H1 (cell line): ENCODE results near the gene MACROD2. TPM values are rescaled to one million over a fixed set of nuclear protein-coding genes. Genes with fewer than 3 reads are reported as not detected.

Experiments used
- CTCF ChIA-PET: fragments of 300-600 bp; sonication (Branson Sonifier 250); formaldehyde crosslinking; loops from one replicate; lab custom pipeline; 2021; ENCODE audit not compliant: partially characterized antibody; lab: Charles Lee
- POLR2A ChIA-PET: fragments of 300-600 bp; sonication (Branson Sonifier 250); formaldehyde crosslinking; loops from one replicate; lab custom pipeline; 2021; ENCODE audit warnings: inconsistent platforms; ENCODE audit not compliant: partially characterized antibody; lab: Charles Lee
- DNase-seq, 2 experiments: peaks; one replicate each; pipeline versions ENCODE4 v3.0.0 to v3.0.0-alpha.2; 2010 to 2022; ENCODE audit warnings: low spot score in 2 of 2, low read depth in 1 of 2, mixed read lengths in 1 of 2
- FAIRE-seq: peaks from 2 replicates; lab custom pipeline; 2011; peaks lifted over from hg19 to GRCh38; lab: Jason Lieb, UNC
- H2AFZ ChIP-seq: 2 replicates; pipeline ENCODE4 v1.8.1; 2012; ENCODE audit warnings: low read length, inconsistent platforms
- H2AK5ac ChIP-seq: 2 replicates; pipeline ENCODE4 v1.6.1; 2013; ENCODE audit warnings: low read depth, low read length
- H2BK120ac ChIP-seq: replicated peaks from 2 replicates; pipeline ENCODE3; 2013; ENCODE audit warnings: low read depth, low read length, inconsistent platforms
- H2BK12ac ChIP-seq: 2 replicates; pipeline ENCODE4 v1.6.1; 2013; ENCODE audit warnings: low read depth, low read length
- H2BK15ac ChIP-seq: 2 replicates; pipeline ENCODE4 v1.6.1; 2013; ENCODE audit warnings: low read length
- H2BK20ac ChIP-seq: 2 replicates; pipeline ENCODE4 v1.6.1; 2013; ENCODE audit warnings: low read length
- H2BK5ac ChIP-seq: 2 replicates; pipeline ENCODE4 v1.6.1; 2013; ENCODE audit warnings: low read depth, low read length
- H3K14ac ChIP-seq: 2 replicates; pipeline ENCODE4 v1.6.1; 2013; ENCODE audit warnings: inconsistent platforms; ENCODE audit not compliant: insufficient read length
- H3K18ac ChIP-seq: 2 replicates; pipeline ENCODE4 v1.6.1; 2013; ENCODE audit warnings: low read length; ENCODE audit errors: extremely low read depth
- H3K23ac ChIP-seq: 2 replicates; pipeline ENCODE4 v1.6.1; 2013; ENCODE audit warnings: inconsistent platforms; ENCODE audit not compliant: insufficient read length
- H3K23me2 ChIP-seq: 2 replicates; pipeline ENCODE4 v1.6.1; 2013; ENCODE audit warnings: low read depth, low read length
- H3K27ac ChIP-seq: 2 replicates; pipeline ENCODE4 v1.6.1; 2011; ENCODE audit warnings: low read depth, low read length, inconsistent platforms
- H3K27me3 ChIP-seq, 4 experiments: replicated peaks in 1 of 4; 1 replicate in 1 of 4; 2 replicates in 3 of 4; pipeline versions ENCODE4 v1.6.1 to v1.8.1; 2011 to 2013; ENCODE audit warnings: low read length in 3 of 4, mild to moderate bottlenecking in 3 of 4, inconsistent platforms in 2 of 4, mixed read lengths in 2 of 4, moderate library complexity in 1 of 4; ENCODE audit not compliant: control insufficient read depth in 3 of 4, insufficient read depth in 3 of 4; ENCODE audit errors: extremely low read depth in 1 of 4
- H3K36me3 ChIP-seq, 4 experiments: 2 replicates each; pipeline versions ENCODE4 v1.6.1 to v1.8.1; 2011 to 2013; ENCODE audit warnings: mild to moderate bottlenecking in 4 of 4, low read length in 3 of 4, moderate library complexity in 2 of 4, control low read depth in 1 of 4, inconsistent platforms in 1 of 4; ENCODE audit not compliant: insufficient read depth in 4 of 4, control insufficient read depth in 2 of 4
- H3K4ac ChIP-seq: replicated peaks from 2 replicates; pipeline ENCODE3; 2013; ENCODE audit warnings: low read length, low read depth, mixed read lengths, inconsistent platforms; ENCODE audit not compliant: insufficient read length
- H3K4me1 ChIP-seq, 4 experiments: replicated peaks in 1 of 4; 1 replicate in 1 of 4; 2 replicates in 3 of 4; pipeline versions ENCODE4 v1.6.1 to v1.8.1; 2011 to 2013; ENCODE audit warnings: low read length in 3 of 4, inconsistent platforms in 2 of 4, mixed read lengths in 1 of 4; ENCODE audit not compliant: insufficient read depth in 4 of 4, control insufficient read depth in 3 of 4
- H3K4me2 ChIP-seq, 2 experiments: 2 replicates each; pipeline versions ENCODE4 v1.6.1 to v1.8.1; 2011 to 2013; ENCODE audit warnings: low read depth in 2 of 2, low read length in 2 of 2, control low read depth in 1 of 2, inconsistent platforms in 1 of 2, mild to moderate bottlenecking in 1 of 2; ENCODE audit not compliant: insufficient read depth in 1 of 2
- H3K4me3 ChIP-seq, 4 experiments: fragments of 200-600, 300-600 bp in 1 of 4; sonication (generic), shearing (Covaris generic), sonication (Bioruptor Twin) in 1 of 4; 2 replicates each; pipeline versions ENCODE4 v1.5.1 to v1.8.1; 2011 to 2016; ENCODE audit warnings: low read length in 4 of 4, low read depth in 3 of 4, control low read depth in 2 of 4, inconsistent platforms in 2 of 4, mild to moderate bottlenecking in 2 of 4, mixed read lengths in 1 of 4, moderate library complexity in 1 of 4; ENCODE audit not compliant: insufficient read depth in 2 of 4; ENCODE audit errors: extremely low read depth in 1 of 4
- H3K56ac ChIP-seq: replicated peaks from 2 replicates; pipeline ENCODE3; 2013; ENCODE audit warnings: low read depth, mild to moderate bottlenecking, mixed read lengths, low read length, inconsistent platforms; ENCODE audit not compliant: insufficient read length
- H3K79me1 ChIP-seq: 2 replicates; pipeline ENCODE4 v1.6.1; 2013; ENCODE audit warnings: low read depth, low read length, control low read depth
- H3K79me2 ChIP-seq, 2 experiments: 2 replicates each; pipeline versions ENCODE4 v1.6.1 to v1.8.1; 2012 to 2013; ENCODE audit warnings: low read length in 2 of 2, mild to moderate bottlenecking in 2 of 2, inconsistent platforms in 1 of 2; ENCODE audit not compliant: insufficient read depth in 2 of 2, control insufficient read depth in 1 of 2
- H3K9ac ChIP-seq, 4 experiments: replicated peaks in 1 of 4; 1 replicate in 1 of 4; 2 replicates in 3 of 4; pipeline versions ENCODE4 v1.6.1 to v1.8.1; 2011 to 2013; ENCODE audit warnings: low read depth in 3 of 4, low read length in 3 of 4, control low read depth in 2 of 4, mild to moderate bottlenecking in 2 of 4, moderate library complexity in 2 of 4, inconsistent platforms in 1 of 4; ENCODE audit errors: extremely low read depth in 1 of 4
- H3K9me3 ChIP-seq, 2 experiments: 2 replicates each; pipeline versions ENCODE4 v1.6.1 to v1.8.1; 2012 to 2013; ENCODE audit warnings: mild to moderate bottlenecking in 2 of 2, moderate library complexity in 2 of 2, control low read depth in 1 of 2, inconsistent platforms in 1 of 2, low read depth in 1 of 2, low read length in 1 of 2, mixed read lengths in 1 of 2; ENCODE audit not compliant: insufficient read depth in 2 of 2
- H4K20me1 ChIP-seq, 2 experiments: replicated peaks in 1 of 2; 2 replicates each; pipeline versions ENCODE3 to v1.8.1; 2011 to 2013; ENCODE audit warnings: inconsistent platforms in 2 of 2, low read length in 2 of 2, mild to moderate bottlenecking in 1 of 2; ENCODE audit not compliant: insufficient read depth in 2 of 2, control insufficient read depth in 1 of 2
- H4K5ac ChIP-seq: 2 replicates; pipeline ENCODE4 v1.6.1; 2013; ENCODE audit warnings: low read length, low read depth, mixed read lengths, inconsistent platforms; ENCODE audit not compliant: insufficient read length
- H4K8ac ChIP-seq: 2 replicates; pipeline ENCODE4 v1.8.0; 2013; ENCODE audit warnings: mild to moderate bottlenecking, moderate library complexity, low read length, inconsistent platforms; ENCODE audit not compliant: insufficient read depth; ENCODE audit errors: extremely low read depth
- H4K91ac ChIP-seq: replicated peaks from 2 replicates; pipeline ENCODE3; 2013; ENCODE audit warnings: low read length, mixed read lengths, inconsistent platforms; ENCODE audit not compliant: insufficient read length
- FOSL1 ChIP-seq: IDR thresholded peaks from 2 replicates; pipeline ENCODE4 v1.6.1; 2011; ENCODE audit warnings: mild to moderate bottlenecking, low read depth, low read length, moderate library complexity; ENCODE audit not compliant: insufficient read depth
- GABPA ChIP-seq: IDR thresholded peaks from 2 replicates; pipeline ENCODE4 v1.6.1; 2011; ENCODE audit warnings: mild to moderate bottlenecking, low read length, moderate library complexity, borderline replicate concordance; ENCODE audit not compliant: insufficient read depth
- JUN ChIP-seq: IDR thresholded peaks from 2 replicates; pipeline ENCODE4 v1.6.1; 2011; ENCODE audit warnings: low read depth, mild to moderate bottlenecking, improper control_type of control experiment, low read length
- POLR2AphosphoS5 ChIP-seq: IDR thresholded peaks from 2 replicates; pipeline ENCODE4 v1.6.1; 2011; ENCODE audit warnings: low read depth, low read length
- POU5F1 ChIP-seq: IDR thresholded peaks from 2 replicates; pipeline ENCODE4 v1.6.1; 2011; ENCODE audit warnings: low read depth, mild to moderate bottlenecking, low read length, moderate library complexity
- SIRT6 ChIP-seq: IDR thresholded peaks from one replicate; pipeline ENCODE4 v1.7.1; 2012; ENCODE audit warnings: low read length, inconsistent platforms
- SRF ChIP-seq: IDR thresholded peaks from 2 replicates; pipeline ENCODE4 v1.6.1; 2011; ENCODE audit warnings: mild to moderate bottlenecking, low read depth, low read length, moderate library complexity
- TAF7 ChIP-seq: optimal IDR thresholded peaks from 2 replicates; pipeline ENCODE3; 2011; ENCODE audit warnings: low read depth, mild to moderate bottlenecking, inconsistent platforms, low read length, moderate library complexity, borderline replicate concordance
- WGBS, 2 experiments: shearing (Covaris generic) in 1 of 2; methylation state at CpG; one replicate each; pipeline versions ENCODE4 v1.1.6 to v1.1.7; 2013 to 2015; ENCODE audit warnings: low lambda C conversion rate in 2 of 2, mixed read lengths in 2 of 2, inconsistent platforms in 1 of 2, low coverage in 1 of 2, missing lambda C conversion rate in 1 of 2; ENCODE audit not compliant: insufficient replicate concordance in 2 of 2, insufficient coverage in 1 of 2, insufficient read length in 1 of 2; ENCODE audit errors: extremely low coverage in 1 of 2, missing lambda C conversion rate in 1 of 2; 5-methylcytosine and 5-hydroxymethylcytosine counted together
- polyA plus RNA-seq, 7 experiments: library from polyadenylated mRNA; depleted of rRNA in 3 of 7; stranded (reverse) in 5 of 7; unstranded in 2 of 7; fragments of >200 nt in 5 of 7; fragments of 200-250 nt in 2 of 7; gene quantifications; 1 replicate in 5 of 7; 2 replicates in 1 of 7; 4 replicates in 1 of 7; pipeline versions ENCODE4 v1.2.1 to v1.2.3, GENCODE V29; 2011 to 2013; ENCODE audit warnings: missing spikeins in 2 of 7, mixed read lengths in 2 of 7
- total RNA-seq: library from RNA; stranded (reverse); fragmentation: NEBNext Ultra II Directional; extraction: Animal tissue kit (Norgen Biotek cat#: 25700); gene quantifications from 2 replicates; pipeline ENCODE4 v1.2.1, GENCODE V29; 2021

MACROD2 gene
- total and polyA plus RNA-seq, 2 of the 8 experiments (the other 6 are each of a cell fraction or from before 2014, with no cell fraction given) = 0.70 to 3.9 TPM

GRCh38 chr20:14331646-14332045 is 336.3 kb downstream of the MACROD2 start:
- H3K9me3 ChIP-seq = no peaks in the 10 kb centered on the region
- no peaks in the 10 kb centered on the region for H3K79me2 ChIP-seq
- H4K20me1 ChIP-seq = no peaks in the 10 kb centered on the region
- no peak overlapping the region for H2BK20ac ChIP-seq
- H3K4me2 ChIP-seq = no peak overlapping the region
- no peaks in the 10 kb centered on the region for H3K36me3 ChIP-seq
- DNase-seq = no peak
- H3K14ac ChIP-seq = no peak overlapping the region
- no peak overlapping the region for H3K4ac ChIP-seq
- H3K4me1 ChIP-seq = peaks cover 0 to 12% (median 4%) of the 10 kb centered on the region in 4 experiments; a peak in 2 of 7 replicates
- POLR2A ChIA-PET = no interaction called here
- TF ChIP-seq TAF7 = no peak
- TF ChIP-seq POLR2AphosphoS5 = no peak
- no peak for TF ChIP-seq FOSL1
- no peak for TF ChIP-seq SRF
- TF ChIP-seq JUN = no peak
- TF ChIP-seq GABPA = no peak
- no peak for TF ChIP-seq SIRT6
- TF ChIP-seq POU5F1 = no peak
- TF ChIP-seq, all 59 proteins: peak for 0
- H4K8ac ChIP-seq = no peak overlapping the region
- CTCF ChIA-PET = interaction anchor here (0.9 to 1.1 kb wide), 2 partner anchors 293 to 453 kb away, joined by 3 read pairs; no protein-coding TSS in a partner anchor
- H2AK5ac ChIP-seq = no peak overlapping the region
- no peak overlapping the region for H2AFZ ChIP-seq
- no peak overlapping the region for H3K9ac ChIP-seq
- H3K18ac ChIP-seq = no peak overlapping the region
- H2BK5ac ChIP-seq = no peak overlapping the region
- no peak overlapping the region for H3K56ac ChIP-seq
- H3K27ac ChIP-seq = no peak overlapping the region
- H3K4me3 ChIP-seq = no peak overlapping the region
- no peak overlapping the region for H4K5ac ChIP-seq
- H3K79me1 ChIP-seq = no peaks in the 10 kb centered on the region
- no peak overlapping the region for H2BK120ac ChIP-seq
- no peaks in the 10 kb centered on the region for H3K27me3 ChIP-seq
- H4K91ac ChIP-seq = no peak overlapping the region
- H3K23me2 ChIP-seq = no peaks in the 10 kb centered on the region
- H2BK12ac ChIP-seq = no peak overlapping the region
- no peak for FAIRE-seq
- 89% methylated on average over 6 of the region's 6 CpGs; no CpG with 5 or more reads in 1 of the 2 experiments for WGBS, 2 experiments
- no peak overlapping the region for H3K23ac ChIP-seq
- no peak overlapping the region for H2BK15ac ChIP-seq
